ENCODE data around the gene HBP1. TPM values are rescaled to one million over a fixed set of nuclear protein-coding genes. Genes with fewer than 3 reads are reported as not detected.
A peak's percentile ranks its signal among the peaks of the same experiment; 100 is the strongest.

Gene HBP1
- total RNA-seq, 2 experiments from 2014 or later: 9.3 to 18.1 TPM

- H3K27ac ChIP-seq (ENCODE audit: low read depth, low read length, poor library complexity, severe bottlenecking): no peak overlapping the region
- intact Hi-C loops (cut with micrococcal nuclease; ENCODE audit: unreplicated experiment): no loop called here
- H3K4me3 ChIP-seq (ENCODE audit: low read depth, low read length, poor library complexity, severe bottlenecking): no peak overlapping the region
- peaks cover 9% of the 10 kb centered on the region; the same call in 1 of the 2 replicates for H3K9me3 ChIP-seq (ENCODE audit: low read length)
- DNase-seq (ENCODE audit: low spot score): peak; percentile 7
- H3K9me2 ChIP-seq (ENCODE audit: insufficient read depth, low read length): no peaks in the 10 kb centered on the region
- CTCF ChIA-PET (ENCODE audit: unreplicated experiment): no interaction called here
- TF ChIP-seq CTCF (conservative IDR thresholded peaks at IDR 0.05; ENCODE audit: low read length): no peak
- TF ChIP-seq EZH2phosphoT487 (IDR thresholded peaks at IDR 0.05; ENCODE audit: borderline replicate concordance, low read depth, low read length): no peak
- no peaks in the 10 kb centered on the region for H4K20me1 ChIP-seq (ENCODE audit: insufficient read depth, low read length)
- no peak overlapping the region for H3K4me2 ChIP-seq (ENCODE audit: low read length)
- POLR2A ChIA-PET: no interaction called here
- H3K79me2 ChIP-seq (ENCODE audit: insufficient read depth, low read depth, low read length): no peaks in the 10 kb centered on the region
- H3K4me1 ChIP-seq (ENCODE audit: insufficient read depth, low read length, poor library complexity, severe bottlenecking): peaks cover 7% of the 10 kb centered on the region
- no TSS peak for BruUV-seq (replicated peaks)
- no peak overlapping the region for H2AFZ ChIP-seq (ENCODE audit: low read length)
- peaks cover 7% of the 10 kb centered on the region; the same call in 1 of the 2 replicates for H3K36me3 ChIP-seq (ENCODE audit: insufficient read depth, low read length)
Measured at GRCh38 chr7:107210400-107210799, 41.6 kb downstream of the HBP1 start.

GRCh38 chr7:107212725-107213124, 43.9 kb downstream of the HBP1 start:
- no peaks in the 10 kb centered on the region for H3K79me2 ChIP-seq (ENCODE audit: insufficient read depth, low read depth, low read length)
- ChIA-PET CTCF (ENCODE audit: unreplicated experiment) (no interaction called here), POLR2A (interaction anchor here (0.6 to 1.9 kb wide), 6 partner anchors 15 to 1625 kb away, joined by 3 to 5 read pairs (median 3); no protein-coding TSS in a partner anchor)
- H4K20me1 ChIP-seq (ENCODE audit: insufficient read depth, low read length): no peaks in the 10 kb centered on the region
- H3K36me3 ChIP-seq (ENCODE audit: insufficient read depth, low read length): peaks cover 7% of the 10 kb centered on the region; the same call in 1 of the 2 replicates
- no peak overlapping the region for H2AFZ ChIP-seq (ENCODE audit: low read length)
- H3K9me2 ChIP-seq (ENCODE audit: insufficient read depth, low read length): no peaks in the 10 kb centered on the region
- peaks cover 9% of the 10 kb centered on the region; the same call in 1 of the 2 replicates for H3K9me3 ChIP-seq (ENCODE audit: low read length)
- no TSS peak for BruUV-seq (replicated peaks)
- H3K27ac ChIP-seq (ENCODE audit: low read depth, low read length, poor library complexity, severe bottlenecking): no peak overlapping the region
- TF ChIP-seq CTCF (conservative IDR thresholded peaks at IDR 0.05; ENCODE audit: low read length) (no peak), EZH2phosphoT487 (IDR thresholded peaks at IDR 0.05; ENCODE audit: borderline replicate concordance, low read depth, low read length) (no peak)
- no peak overlapping the region for H3K4me2 ChIP-seq (ENCODE audit: low read length)
- peaks cover 7% of the 10 kb centered on the region for H3K4me1 ChIP-seq (ENCODE audit: insufficient read depth, low read length, poor library complexity, severe bottlenecking)
- H3K4me3 ChIP-seq (ENCODE audit: low read depth, low read length, poor library complexity, severe bottlenecking): no peak overlapping the region
- no peak for DNase-seq (ENCODE audit: low spot score)
- intact Hi-C loops (cut with micrococcal nuclease; ENCODE audit: unreplicated experiment): no loop called here

- Histone ChIP-seq H3K4me2 (ENCODE audit: low read length) (no peak overlapping the region), H2AFZ (ENCODE audit: low read length) (no peak overlapping the region), H3K36me3 (ENCODE audit: insufficient read depth, low read length) (peaks cover 7% of the 10 kb centered on the region; the same call in 1 of the 2 replicates), H4K20me1 (ENCODE audit: insufficient read depth, low read length) (no peaks in the 10 kb centered on the region), H3K79me2 (ENCODE audit: insufficient read depth, low read depth, low read length) (no peaks in the 10 kb centered on the region), H3K4me1 (ENCODE audit: insufficient read depth, low read length, poor library complexity, severe bottlenecking) (peaks cover 2% of the 10 kb centered on the region), H3K9me2 (ENCODE audit: insufficient read depth, low read length) (no peaks in the 10 kb centered on the region), H3K9me3 (ENCODE audit: low read length) (peaks cover 9% of the 10 kb centered on the region; the same call in 1 of the 2 replicates), H3K27ac (ENCODE audit: low read depth, low read length, poor library complexity, severe bottlenecking) (no peak overlapping the region), H3K4me3 (ENCODE audit: low read depth, low read length, poor library complexity, severe bottlenecking) (no peak overlapping the region)
- no peak for DNase-seq (ENCODE audit: low spot score)
- no peak for TF ChIP-seq EZH2phosphoT487 (IDR thresholded peaks at IDR 0.05; ENCODE audit: borderline replicate concordance, low read depth, low read length)
- no peak for TF ChIP-seq CTCF (conservative IDR thresholded peaks at IDR 0.05; ENCODE audit: low read length)
- CTCF ChIA-PET (ENCODE audit: unreplicated experiment): no interaction called here
- POLR2A ChIA-PET: interaction anchor here (0.6 to 1.9 kb wide), 3 partner anchors 14 to 530 kb away, joined by 3 to 5 read pairs (median 3); no protein-coding TSS in a partner anchor
- BruUV-seq (replicated peaks): no TSS peak
- intact Hi-C loops (cut with micrococcal nuclease; ENCODE audit: unreplicated experiment): no loop called here
Measured at GRCh38 chr7:107213193-107213788, 44.5 kb downstream of the HBP1 start.

Measured in OCI-LY7 (cell line).